GM12873 (cell line): Measurements from ENCODE around the gene DST.

ENCODE experiments used
- CTCF ChIP-seq: IDR thresholded peaks from 2 replicates; pipeline ENCODE4 v1.5.1; 2012; ENCODE audit warnings: low read depth, mild to moderate bottlenecking, moderate library complexity, low read length, control low read depth; ENCODE audit not compliant: insufficient read depth; ENCODE audit errors: missing control alignments

The DST gene

GRCh38 chr6:56642366-56643261, at the start of gene DST:
Gene DST, minus strand, starts transcription at chr6:56642889.
- TF ChIP-seq CTCF: no peak

- TF ChIP-seq CTCF: no peak
These were observed 49.1 kb upstream of the DST start for GRCh38 chr6:56691814-56692213.

GRCh38 chr6:56691286-56691595, 48.6 kb upstream of the DST start:
- TF ChIP-seq CTCF: no peak

GRCh38 chr6:56690519-56691285, 48.0 kb upstream of the DST start:
- no peak for TF ChIP-seq CTCF

- TF ChIP-seq CTCF: no peak
These were observed 47.0 kb upstream of the DST start for GRCh38 chr6:56689663-56690062.

- no peak for TF ChIP-seq CTCF
These were observed 46.4 kb upstream of the DST start for GRCh38 chr6:56689114-56689513.

- TF ChIP-seq CTCF: no peak
These were observed 45.8 kb upstream of the DST start for GRCh38 chr6:56688521-56688920.
